ENCODE results near the gene FGF9.

FGF9 gene

GRCh38 chr13:21701460-21701859 lies 30.6 kb downstream of the FGF9 start:
- peaks cover 93% of the 10 kb centered on the region for H3K27me3 ChIP-seq (ENCODE audit: insufficient read depth, low read depth, severe bottlenecking)
- TF ChIP-seq CTCF (IDR thresholded peaks at IDR 0.05; ENCODE audit: low read depth, low read length), result no peak

GRCh38 chr13:21703846-21704245 lies 33.0 kb downstream of the FGF9 start:
- no peak for TF ChIP-seq CTCF (IDR thresholded peaks at IDR 0.05; ENCODE audit: low read depth, low read length)
- Histone ChIP-seq H3K27me3 (ENCODE audit: insufficient read depth, low read depth, severe bottlenecking) (peaks cover 96% of the 10 kb centered on the region), H3K27ac (no peak overlapping the region)

More at GRCh38 chr13:21701460-21701859, 30.6 kb downstream of the FGF9 start:
- H3K9me3 ChIP-seq (ENCODE audit: severe bottlenecking), result no peaks in the 10 kb centered on the region
- DNase-seq, result no peak
- no peak overlapping the region for H3K27ac ChIP-seq
- no peak overlapping the region for H3K4me3 ChIP-seq (ENCODE audit: low read depth, low read length)
- H3K36me3 ChIP-seq, result no peaks in the 10 kb centered on the region

GRCh38 chr13:21707586-21707985 lies 36.7 kb downstream of the FGF9 start:
- Histone ChIP-seq H3K9me3 (ENCODE audit: severe bottlenecking) (peaks cover 8% of the 10 kb centered on the region), H3K36me3 (no peaks in the 10 kb centered on the region), H3K4me3 (ENCODE audit: low read depth, low read length) (no peak overlapping the region), H3K27me3 (ENCODE audit: insufficient read depth, low read depth, severe bottlenecking) (peaks cover 93% of the 10 kb centered on the region), H3K27ac (no peak overlapping the region)
- TF ChIP-seq CTCF (IDR thresholded peaks at IDR 0.05; ENCODE audit: low read depth, low read length), result no peak
- no peak for DNase-seq

More at GRCh38 chr13:21703846-21704245, 33.0 kb downstream of the FGF9 start:
- Histone ChIP-seq H3K36me3 (no peaks in the 10 kb centered on the region), H3K9me3 (ENCODE audit: severe bottlenecking) (no peaks in the 10 kb centered on the region), H3K4me3 (ENCODE audit: low read depth, low read length) (no peak overlapping the region)
- no peak for DNase-seq

GRCh38 chr13:21709697-21710096 lies 38.8 kb downstream of the FGF9 start:
- no peak for DNase-seq
- Histone ChIP-seq H3K27ac (no peak overlapping the region), H3K4me3 (ENCODE audit: low read depth, low read length) (no peak overlapping the region), H3K9me3 (ENCODE audit: severe bottlenecking) (peaks cover 8% of the 10 kb centered on the region), H3K27me3 (ENCODE audit: insufficient read depth, low read depth, severe bottlenecking) (peaks cover 94% of the 10 kb centered on the region), H3K36me3 (no peaks in the 10 kb centered on the region)
- no peak for TF ChIP-seq CTCF (IDR thresholded peaks at IDR 0.05; ENCODE audit: low read depth, low read length)

- Histone ChIP-seq H3K4me3 (ENCODE audit: low read depth, low read length) (no peak overlapping the region), H3K27ac (no peak overlapping the region), H3K27me3 (ENCODE audit: insufficient read depth, low read depth, severe bottlenecking) (peaks cover 94% of the 10 kb centered on the region), H3K36me3 (no peaks in the 10 kb centered on the region), H3K9me3 (ENCODE audit: severe bottlenecking) (peaks cover 8% of the 10 kb centered on the region)
- no peak for DNase-seq
- no peak for TF ChIP-seq CTCF (IDR thresholded peaks at IDR 0.05; ENCODE audit: low read depth, low read length)
Observed at GRCh38 chr13:21710163-21710562, 39.3 kb downstream of the FGF9 start.

GRCh38 chr13:21717817-21718216 lies 46.9 kb downstream of the FGF9 start:
- no peaks in the 10 kb centered on the region for H3K36me3 ChIP-seq
- no peak for TF ChIP-seq CTCF (IDR thresholded peaks at IDR 0.05; ENCODE audit: low read depth, low read length)
- DNase-seq, result no peak
- no peak overlapping the region for H3K4me3 ChIP-seq (ENCODE audit: low read depth, low read length)
- peaks cover 99% of the 10 kb centered on the region for H3K27me3 ChIP-seq (ENCODE audit: insufficient read depth, low read depth, severe bottlenecking)
- H3K9me3 ChIP-seq (ENCODE audit: severe bottlenecking), result no peaks in the 10 kb centered on the region
- no peak overlapping the region for H3K27ac ChIP-seq

Data from WERI-Rb-1 (cell line).